Liver (tissue), 3 donors: ENCODE measurements around the gene NCAM1.

Experiments used
- CTCF ChIP-seq: fragments of 150-350 bp; IDR thresholded peaks from 2 replicates; pipeline ENCODE4 v1.5.1; 2017; ENCODE audit warnings: improper control_type of control experiment, low read depth, low read length; ENCODE audit not compliant: missing input control
- HNF4A ChIP-seq, 2 donors: conservative IDR thresholded peaks; 2 replicates each; pipeline ENCODE4 v1.6.1; 2016; ENCODE audit warnings: antibody characterized with exemption in 2 of 2, mild to moderate bottlenecking in 2 of 2
- MAX ChIP-seq: IDR thresholded peaks from 2 replicates; pipeline ENCODE4 v1.6.1; 2016; ENCODE audit warnings: antibody characterized with exemption
- donor health status: healthy.
- donor health status: healthy.

- TF ChIP-seq CTCF (no peak), HNF4A (conservative IDR thresholded peaks at IDR 0.05) (no peak), MAX (no peak)
Measured at GRCh38 chr11:113077379-113077778, 116.2 kb downstream of the NCAM1 start.
